ENCODE measurements around the gene NLGN2. TPM values are rescaled to one million over a fixed set of nuclear protein-coding genes. Genes with fewer than 3 reads are reported as not detected.

Gene NLGN2
- total RNA-seq, 1 experiment from 2014 or later = 36.9 TPM

- H3K27ac ChIP-seq (ENCODE audit: low read depth, low read length, poor library complexity, severe bottlenecking) = no peak overlapping the region
- no peaks in the 10 kb centered on the region for H3K4me1 ChIP-seq (ENCODE audit: insufficient read depth, low read length, poor library complexity, severe bottlenecking)
- DNase-seq (ENCODE audit: low spot score) = no peak
- intact Hi-C loops (cut with micrococcal nuclease; ENCODE audit: unreplicated experiment) = no loop called here
- H3K36me3 ChIP-seq (ENCODE audit: insufficient read depth, low read length, poor library complexity, severe bottlenecking) = peaks cover 12% of the 10 kb centered on the region
- TF ChIP-seq CTCF (conservative IDR thresholded peaks at IDR 0.05; ENCODE audit: low read depth, low read length) = no peak
- TF ChIP-seq EZH2 (IDR thresholded peaks at IDR 0.05; ENCODE audit: borderline replicate concordance, low read depth, low read length, poor library complexity, severe bottlenecking) = no peak
- CTCF ChIA-PET = no interaction called here
- H3K9me3 ChIP-seq (ENCODE audit: low read depth, low read length, poor library complexity, severe bottlenecking) = no peaks in the 10 kb centered on the region
- H3K4me3 ChIP-seq (ENCODE audit: low read depth, low read length, poor library complexity, severe bottlenecking) = no peak overlapping the region
- H3K27me3 ChIP-seq (replicated peaks; ENCODE audit: insufficient read depth, low read depth, low read length, poor library complexity) = no peaks in the 10 kb centered on the region
- POLR2A ChIA-PET (ENCODE audit: low non-redundant PET) = interaction anchor here (0.6 to 0.7 kb wide), 3 partner anchors 9 to 26 kb away, joined by 5 to 10 read pairs (median 9); partner anchors contain the start of gene ZBTB4
- BruUV-seq (replicated peaks) = no TSS peak
Observed at GRCh38 chr17:7464081-7464480, 56.4 kb downstream of the NLGN2 start.

- ChIA-PET CTCF (no interaction called here), POLR2A (ENCODE audit: low non-redundant PET) (no interaction called here)
- TF ChIP-seq CTCF (conservative IDR thresholded peaks at IDR 0.05; ENCODE audit: low read depth, low read length) (no peak), EZH2 (IDR thresholded peaks at IDR 0.05; ENCODE audit: borderline replicate concordance, low read depth, low read length, poor library complexity, severe bottlenecking) (no peak)
- no peaks in the 10 kb centered on the region for H3K9me3 ChIP-seq (ENCODE audit: low read depth, low read length, poor library complexity, severe bottlenecking)
- no peak for DNase-seq (ENCODE audit: low spot score)
- peaks cover 12% of the 10 kb centered on the region for H3K36me3 ChIP-seq (ENCODE audit: insufficient read depth, low read length, poor library complexity, severe bottlenecking)
- intact Hi-C loops (cut with micrococcal nuclease; ENCODE audit: unreplicated experiment) = no loop called here
- no peak overlapping the region for H3K27ac ChIP-seq (ENCODE audit: low read depth, low read length, poor library complexity, severe bottlenecking)
- no peaks in the 10 kb centered on the region for H3K4me1 ChIP-seq (ENCODE audit: insufficient read depth, low read length, poor library complexity, severe bottlenecking)
- no peak overlapping the region for H3K4me3 ChIP-seq (ENCODE audit: low read depth, low read length, poor library complexity, severe bottlenecking)
- no peaks in the 10 kb centered on the region for H3K27me3 ChIP-seq (replicated peaks; ENCODE audit: insufficient read depth, low read depth, low read length, poor library complexity)
- BruUV-seq (replicated peaks) = no TSS peak
Observed at GRCh38 chr17:7465597-7466275, 58.1 kb downstream of the NLGN2 start.

GRCh38 chr17:7466318-7466638 lies 58.6 kb downstream of the NLGN2 start:
- CTCF ChIA-PET = no interaction called here
- no peak for DNase-seq (ENCODE audit: low spot score)
- Histone ChIP-seq H3K36me3 (ENCODE audit: insufficient read depth, low read length, poor library complexity, severe bottlenecking) (peaks cover 12% of the 10 kb centered on the region), H3K4me1 (ENCODE audit: insufficient read depth, low read length, poor library complexity, severe bottlenecking) (no peaks in the 10 kb centered on the region), H3K27ac (ENCODE audit: low read depth, low read length, poor library complexity, severe bottlenecking) (no peak overlapping the region), H3K27me3 (replicated peaks; ENCODE audit: insufficient read depth, low read depth, low read length, poor library complexity) (no peaks in the 10 kb centered on the region), H3K9me3 (ENCODE audit: low read depth, low read length, poor library complexity, severe bottlenecking) (no peaks in the 10 kb centered on the region), H3K4me3 (ENCODE audit: low read depth, low read length, poor library complexity, severe bottlenecking) (no peak overlapping the region)
- POLR2A ChIA-PET (ENCODE audit: low non-redundant PET) = no interaction called here
- BruUV-seq (replicated peaks) = no TSS peak
- no peak for TF ChIP-seq EZH2 (IDR thresholded peaks at IDR 0.05; ENCODE audit: borderline replicate concordance, low read depth, low read length, poor library complexity, severe bottlenecking)
- TF ChIP-seq CTCF (conservative IDR thresholded peaks at IDR 0.05; ENCODE audit: low read depth, low read length) = no peak
- intact Hi-C loops (cut with micrococcal nuclease; ENCODE audit: unreplicated experiment) = no loop called here
